ENCODE measurements around the gene TNIP2. TPM values are rescaled to one million over a fixed set of nuclear protein-coding genes. Genes with fewer than 3 reads are reported as not detected.

The TNIP2 gene
- total and polyA plus RNA-seq, 2 of the 13 experiments (the other 11 are each of a cell fraction or from before 2014, with no cell fraction given): 25.6 to 38.0 TPM

GRCh38 chr4:2755821-2756690 is at the start of gene TNIP2 (continued):
- TF ChIP-seq RELA (CRISPR knock-in tag; IDR thresholded peaks at IDR 0.05) (no peak), CHD2 (IDR thresholded peaks at IDR 0.05; ENCODE audit: low read depth, low read length) (no peak), ZSCAN20 (CRISPR knock-in tag; IDR thresholded peaks at IDR 0.05; ENCODE audit: borderline replicate concordance) (no peak), MXD4 (CRISPR knock-in tag; IDR thresholded peaks at IDR 0.05) (peak; percentile 79; the same call in 1 of the 2 replicates), ZNF580 (CRISPR knock-in tag; IDR thresholded peaks at IDR 0.05; ENCODE audit: borderline replicate concordance, low read depth) (no peak), YEATS4 (CRISPR knock-in tag; IDR thresholded peaks at IDR 0.05; ENCODE audit: borderline replicate concordance) (peak; percentile 78), ZFP91 (CRISPR knock-in tag; IDR thresholded peaks at IDR 0.05; ENCODE audit: borderline replicate concordance) (no peak), NRL (CRISPR knock-in tag; IDR thresholded peaks at IDR 0.05; ENCODE audit: borderline replicate concordance) (no peak), NBN (conservative IDR thresholded peaks at IDR 0.05) (no peak), FIP1L1 (IDR thresholded peaks at IDR 0.05; ENCODE audit: borderline replicate concordance, insufficient read depth, low read depth, low read length) (no peak), PLSCR1 (CRISPR knock-in tag; IDR thresholded peaks at IDR 0.05; ENCODE audit: borderline replicate concordance) (no peak), CBFB (CRISPR knock-in tag; IDR thresholded peaks at IDR 0.05) (no peak), CBX2 (IDR thresholded peaks at IDR 0.05; ENCODE audit: low read depth, low read length) (no peak), CBX2 (CRISPR knock-in tag; IDR thresholded peaks at IDR 0.05; ENCODE audit: low read depth) (no peak), GATAD2A (CRISPR knock-in tag; IDR thresholded peaks at IDR 0.05) (no peak), ARNTL (CRISPR knock-in tag; IDR thresholded peaks at IDR 0.05) (no peak), PHF20 (CRISPR knock-in tag; IDR thresholded peaks at IDR 0.05) (peak; percentile 66), ZNF775 (CRISPR knock-in tag; IDR thresholded peaks at IDR 0.05; ENCODE audit: borderline replicate concordance) (no peak), PTBP1 (IDR thresholded peaks at IDR 0.05; ENCODE audit: low read depth, low read length, poor library complexity, severe bottlenecking) (no peak), HHEX (CRISPR knock-in tag; IDR thresholded peaks at IDR 0.05) (no peak), ZNF768 (CRISPR knock-in tag; IDR thresholded peaks at IDR 0.05) (peak; percentile 41; the same call in 1 of the 2 replicates), HES4 (CRISPR knock-in tag; IDR thresholded peaks at IDR 0.05; ENCODE audit: borderline replicate concordance) (peak; percentile 40; the same call in 1 of the 2 replicates), ZGPAT (CRISPR knock-in tag; IDR thresholded peaks at IDR 0.05) (no peak)
